ENCODE results near the gene SLC22A17.
A peak's percentile ranks its signal among the peaks of the same experiment; 100 is the strongest.

Gene SLC22A17

GRCh38 chr14:23321572-23322547, 30.8 kb downstream of the SLC22A17 start:
- Histone ChIP-seq H3K27me3 (ENCODE audit: control insufficient read depth, insufficient read depth, low read length) (no peaks in the 10 kb centered on the region), H3K4me3 (ENCODE audit: low read length) (peak overlapping the region; percentile 92), H3K27ac (ENCODE audit: low read length) (no peak overlapping the region), H3K9me3 (ENCODE audit: control insufficient read depth, insufficient read depth, low read length) (no peaks in the 10 kb centered on the region), H3K36me3 (ENCODE audit: control insufficient read depth, insufficient read depth, low read length) (peaks cover 18% of the 10 kb centered on the region), H3K4me1 (ENCODE audit: control insufficient read depth, insufficient read depth, low read length) (peaks cover 1% of the 10 kb centered on the region; the same call in 1 of the 2 replicates)
- no CpG with 5 or more reads among the region's 64 CpGs for WGBS (ENCODE audit: insufficient coverage, insufficient read length)
- DNase-seq (ENCODE audit: low read depth, low spot score), result no peak

GRCh38 chr14:23320584-23321571, 31.8 kb downstream of the SLC22A17 start, which contains the start of gene PABPN1:
PABPN1 (plus strand) TSS chr14:23321457; CDS start chr14:23321470, 13 bp downstream.
- H3K4me3 ChIP-seq (ENCODE audit: low read length), result peak within 1 kb of the TSS; percentile 92
- DNase-seq (ENCODE audit: low read depth, low spot score), result peak; percentile 99
- H3K4me1 ChIP-seq (ENCODE audit: control insufficient read depth, insufficient read depth, low read length), result peaks cover 1% of the 10 kb centered on the region; the same call in 1 of the 2 replicates
- no CpG with 5 or more reads among the region's 63 CpGs for WGBS (ENCODE audit: insufficient coverage, insufficient read length)
- H3K27me3 ChIP-seq (ENCODE audit: control insufficient read depth, insufficient read depth, low read length), result no peaks in the 10 kb centered on the region
- no peaks in the 10 kb centered on the region for H3K9me3 ChIP-seq (ENCODE audit: control insufficient read depth, insufficient read depth, low read length)
- peaks cover 18% of the 10 kb centered on the region for H3K36me3 ChIP-seq (ENCODE audit: control insufficient read depth, insufficient read depth, low read length)
- no peak within 1 kb of the TSS for H3K27ac ChIP-seq (ENCODE audit: low read length)

DNA sequence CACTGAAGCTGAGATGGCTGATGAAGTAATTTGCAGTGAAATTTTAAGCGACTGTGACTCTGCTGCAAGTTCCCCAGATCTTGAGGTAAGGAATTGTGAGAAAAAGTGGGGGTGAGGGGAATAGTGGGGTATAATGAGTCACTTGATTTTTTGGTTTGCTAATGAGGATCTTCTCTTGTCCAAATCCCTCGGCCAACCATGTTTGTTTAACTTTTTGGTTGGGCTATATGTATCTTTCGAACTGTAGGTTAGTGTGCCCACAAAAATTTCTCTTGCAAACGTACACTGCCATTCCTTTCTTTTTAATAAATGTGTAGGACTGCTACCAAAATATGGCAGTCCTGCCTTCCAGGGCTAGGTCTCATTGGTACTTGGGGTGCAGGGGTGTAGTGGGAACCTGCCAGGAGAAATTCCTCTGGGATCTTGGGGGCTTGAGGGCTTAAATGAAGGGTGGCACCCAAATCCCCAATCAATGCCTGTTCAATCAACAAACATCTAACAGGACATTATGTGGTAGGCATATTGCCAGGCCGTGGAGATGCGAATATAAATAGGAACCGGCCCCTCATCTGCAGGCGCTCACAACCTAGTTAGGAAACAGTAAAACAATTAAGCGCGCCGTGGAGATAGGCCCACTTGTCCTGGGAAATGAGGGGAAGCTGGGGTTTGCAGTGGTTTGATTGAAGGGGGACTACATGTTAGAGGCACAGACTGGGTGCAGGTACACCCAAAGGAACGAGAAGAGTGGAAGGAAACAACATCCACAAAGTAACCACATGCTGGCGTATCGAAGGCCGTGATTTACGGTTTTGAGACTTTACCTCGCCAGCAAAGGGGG, 32.7 kb downstream of the SLC22A17 start:
- WGBS (ENCODE audit: insufficient coverage, insufficient read length), result no CpG with 5 or more reads among the region's 17 CpGs
- H3K9me3 ChIP-seq (ENCODE audit: control insufficient read depth, insufficient read depth, low read length), result no peaks in the 10 kb centered on the region
- no peak for DNase-seq (ENCODE audit: low read depth, low spot score)
- peak overlapping the region; percentile 30; the same call in 1 of the 2 replicates for H3K4me3 ChIP-seq (ENCODE audit: low read length)
- H3K27me3 ChIP-seq (ENCODE audit: control insufficient read depth, insufficient read depth, low read length), result no peaks in the 10 kb centered on the region
- peaks cover 1% of the 10 kb centered on the region; the same call in 1 of the 2 replicates for H3K4me1 ChIP-seq (ENCODE audit: control insufficient read depth, insufficient read depth, low read length)
- no peak overlapping the region for H3K27ac ChIP-seq (ENCODE audit: low read length)
- peaks cover 17% of the 10 kb centered on the region for H3K36me3 ChIP-seq (ENCODE audit: control insufficient read depth, insufficient read depth, low read length)

- no peaks in the 10 kb centered on the region for H3K36me3 ChIP-seq (ENCODE audit: control insufficient read depth, insufficient read depth, low read length)
- H3K27me3 ChIP-seq (ENCODE audit: control insufficient read depth, insufficient read depth, low read length), result no peaks in the 10 kb centered on the region
- no peak overlapping the region for H3K4me3 ChIP-seq (ENCODE audit: low read length)
- WGBS (ENCODE audit: insufficient coverage, insufficient read length), result no CpG with 5 or more reads among the region's 5 CpGs
- no peak for DNase-seq (ENCODE audit: low read depth, low spot score)
- H3K4me1 ChIP-seq (ENCODE audit: control insufficient read depth, insufficient read depth, low read length), result 0 out of 2 replicates have a peak, but pooled peaks cover 1% of the 10 kb centered on the region
- H3K27ac ChIP-seq (ENCODE audit: low read length), result no peak overlapping the region
- H3K9me3 ChIP-seq (ENCODE audit: control insufficient read depth, insufficient read depth, low read length), result no peaks in the 10 kb centered on the region
Measured at GRCh38 chr14:23316300-23316699, 36.4 kb downstream of the SLC22A17 start.

DNA sequence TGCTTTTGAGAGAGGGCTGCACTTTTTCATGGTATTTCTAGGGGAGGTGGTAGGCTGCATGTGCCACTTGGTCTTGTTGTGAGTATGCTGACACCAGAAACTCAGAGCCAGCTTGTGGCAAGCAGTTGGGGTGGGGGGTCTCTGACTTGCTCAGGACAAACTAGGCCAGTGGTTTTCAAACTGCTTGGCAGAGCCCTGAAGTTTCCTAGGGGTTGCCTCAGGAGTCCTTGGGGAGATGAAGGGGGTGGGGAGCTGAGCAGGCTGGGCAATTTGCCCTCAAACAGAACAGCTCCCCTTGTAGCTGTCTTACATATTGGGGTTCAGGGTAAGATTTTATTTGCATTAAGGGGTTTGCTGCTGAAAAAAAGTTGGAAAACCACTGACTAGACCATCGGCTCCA, 42.1 kb downstream of the SLC22A17 start:
- Histone ChIP-seq H3K36me3 (ENCODE audit: control insufficient read depth, insufficient read depth, low read length) (peaks cover 7% of the 10 kb centered on the region; the same call in 1 of the 2 replicates), H3K27me3 (ENCODE audit: control insufficient read depth, insufficient read depth, low read length) (no peaks in the 10 kb centered on the region), H3K9me3 (ENCODE audit: control insufficient read depth, insufficient read depth, low read length) (no peaks in the 10 kb centered on the region), H3K4me3 (ENCODE audit: low read length) (no peak overlapping the region), H3K4me1 (ENCODE audit: control insufficient read depth, insufficient read depth, low read length) (no peaks in the 10 kb centered on the region), H3K27ac (ENCODE audit: low read length) (no peak overlapping the region)
- no CpG with 5 or more reads among the region's 1 CpG for WGBS (ENCODE audit: insufficient coverage, insufficient read length)
- DNase-seq (ENCODE audit: low read depth, low spot score), result no peak

DNA sequence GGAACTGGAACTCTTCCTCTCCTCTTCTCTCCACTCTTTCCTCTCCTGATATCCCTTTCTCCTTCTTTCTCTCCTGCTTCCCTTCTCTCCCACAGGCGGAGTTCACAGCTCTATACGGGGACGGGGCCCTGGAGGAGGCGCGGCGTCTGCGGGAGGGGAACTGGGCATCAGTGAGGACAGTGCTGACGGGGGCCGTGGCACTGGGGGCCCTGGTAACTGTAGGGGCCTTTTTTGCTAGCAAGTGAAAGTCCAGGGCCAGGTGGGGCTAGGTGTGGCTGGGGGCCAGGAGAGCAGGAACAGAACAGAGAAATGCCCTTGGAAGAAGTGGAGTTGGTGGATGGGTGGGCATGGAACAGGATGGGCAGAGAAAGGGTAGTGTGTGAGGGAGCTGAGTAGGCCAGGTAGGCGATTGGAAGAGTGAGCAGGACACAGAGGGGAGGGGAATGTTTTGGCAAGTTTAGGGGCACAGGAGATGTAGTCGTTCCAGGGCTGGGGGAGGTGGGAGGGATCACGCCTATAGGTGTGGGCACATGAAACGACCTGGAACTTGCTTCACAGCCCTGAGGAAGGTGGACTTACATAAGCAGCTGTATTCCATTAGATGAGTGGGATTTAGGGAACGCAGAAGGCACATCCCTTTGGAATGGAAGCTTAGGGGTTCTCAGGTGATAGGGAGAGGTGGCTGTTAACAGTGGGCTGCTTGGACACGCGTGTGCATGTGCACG, 43.8 kb downstream of the SLC22A17 start:
- Histone ChIP-seq H3K36me3 (ENCODE audit: control insufficient read depth, insufficient read depth, low read length) (peaks cover 7% of the 10 kb centered on the region; the same call in 1 of the 2 replicates), H3K27ac (ENCODE audit: low read length) (no peak overlapping the region), H3K4me3 (ENCODE audit: low read length) (no peak overlapping the region), H3K27me3 (ENCODE audit: control insufficient read depth, insufficient read depth, low read length) (no peaks in the 10 kb centered on the region), H3K9me3 (ENCODE audit: control insufficient read depth, insufficient read depth, low read length) (no peaks in the 10 kb centered on the region), H3K4me1 (ENCODE audit: control insufficient read depth, insufficient read depth, low read length) (no peaks in the 10 kb centered on the region)
- no CpG with 5 or more reads among the region's 17 CpGs for WGBS (ENCODE audit: insufficient coverage, insufficient read length)
- no peak for DNase-seq (ENCODE audit: low read depth, low spot score)

- H3K36me3 ChIP-seq (ENCODE audit: control insufficient read depth, insufficient read depth, low read length), result peaks cover 7% of the 10 kb centered on the region; the same call in 1 of the 2 replicates
- no peak overlapping the region for H3K27ac ChIP-seq (ENCODE audit: low read length)
- no peaks in the 10 kb centered on the region for H3K4me1 ChIP-seq (ENCODE audit: control insufficient read depth, insufficient read depth, low read length)
- WGBS (ENCODE audit: insufficient coverage, insufficient read length), result no CpG with 5 or more reads among the region's 22 CpGs
- no peak for DNase-seq (ENCODE audit: low read depth, low spot score)
- H3K27me3 ChIP-seq (ENCODE audit: control insufficient read depth, insufficient read depth, low read length), result peaks cover 2% of the 10 kb centered on the region; the same call in 1 of the 2 replicates
- no peaks in the 10 kb centered on the region for H3K9me3 ChIP-seq (ENCODE audit: control insufficient read depth, insufficient read depth, low read length)
- H3K4me3 ChIP-seq (ENCODE audit: low read length), result no peak overlapping the region
Measured at GRCh38 chr14:23307687-23308644, 44.7 kb downstream of the SLC22A17 start.

DNA sequence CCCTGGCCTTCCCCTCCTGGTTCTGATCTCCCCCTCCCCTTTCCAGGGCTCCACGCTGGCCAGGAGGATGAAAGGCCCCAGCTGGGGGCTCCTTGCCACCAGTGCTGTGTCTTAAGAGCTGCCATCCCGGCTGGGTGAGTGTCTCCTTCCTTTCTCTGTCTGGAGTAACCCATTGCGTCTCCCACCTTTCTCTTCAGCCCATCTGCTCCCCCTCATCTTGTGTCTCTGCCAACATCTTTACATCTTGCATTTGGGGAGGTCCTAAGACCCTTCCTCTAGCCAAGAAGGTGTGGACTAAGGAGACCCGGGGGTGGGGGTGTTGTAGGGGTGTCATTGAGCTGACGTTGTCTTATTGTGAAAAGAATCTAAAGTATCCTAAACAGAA, 45.5 kb downstream of the SLC22A17 start:
- no peaks in the 10 kb centered on the region for H3K9me3 ChIP-seq (ENCODE audit: control insufficient read depth, insufficient read depth, low read length)
- H3K27me3 ChIP-seq (ENCODE audit: control insufficient read depth, insufficient read depth, low read length), result peaks cover 2% of the 10 kb centered on the region; the same call in 1 of the 2 replicates
- H3K4me3 ChIP-seq (ENCODE audit: low read length), result peak overlapping the region; percentile 83
- no CpG with 5 or more reads among the region's 5 CpGs for WGBS (ENCODE audit: insufficient coverage, insufficient read length)
- no peaks in the 10 kb centered on the region for H3K4me1 ChIP-seq (ENCODE audit: control insufficient read depth, insufficient read depth, low read length)
- H3K27ac ChIP-seq (ENCODE audit: low read length), result no peak overlapping the region
- H3K36me3 ChIP-seq (ENCODE audit: control insufficient read depth, insufficient read depth, low read length), result peaks cover 7% of the 10 kb centered on the region; the same call in 1 of the 2 replicates
- DNase-seq (ENCODE audit: low read depth, low spot score), result no peak

Measured in iPS DF 6.9 (cell line).